ENCODE results near the gene EIF4G1.

The EIF4G1 gene

DNA sequence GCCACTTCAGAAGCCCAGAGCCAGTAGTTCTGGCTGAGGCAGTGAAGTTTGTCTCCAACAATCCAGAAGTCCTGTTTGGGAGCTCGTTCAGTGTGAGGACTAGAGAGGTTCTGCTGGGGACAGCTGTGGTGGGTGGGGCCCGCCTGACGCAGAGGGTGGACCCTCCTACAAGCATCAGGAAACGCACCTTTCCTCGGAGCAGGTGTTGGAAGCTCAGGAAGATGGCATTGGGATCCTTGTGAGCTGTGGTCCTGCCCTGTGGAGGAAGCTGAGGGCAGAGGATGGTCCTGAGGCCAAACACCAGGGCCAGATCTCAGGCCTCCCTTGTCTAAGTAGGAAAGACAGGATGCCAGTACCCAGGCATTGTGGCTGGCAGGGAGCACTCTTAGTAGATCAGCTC, 58.5 kb downstream of the EIF4G1 start:
- DNase-seq: no peak

- DNase-seq: no peak
Measured at GRCh38 chr3:184373422-184373821, 59.0 kb downstream of the EIF4G1 start.

DNA sequence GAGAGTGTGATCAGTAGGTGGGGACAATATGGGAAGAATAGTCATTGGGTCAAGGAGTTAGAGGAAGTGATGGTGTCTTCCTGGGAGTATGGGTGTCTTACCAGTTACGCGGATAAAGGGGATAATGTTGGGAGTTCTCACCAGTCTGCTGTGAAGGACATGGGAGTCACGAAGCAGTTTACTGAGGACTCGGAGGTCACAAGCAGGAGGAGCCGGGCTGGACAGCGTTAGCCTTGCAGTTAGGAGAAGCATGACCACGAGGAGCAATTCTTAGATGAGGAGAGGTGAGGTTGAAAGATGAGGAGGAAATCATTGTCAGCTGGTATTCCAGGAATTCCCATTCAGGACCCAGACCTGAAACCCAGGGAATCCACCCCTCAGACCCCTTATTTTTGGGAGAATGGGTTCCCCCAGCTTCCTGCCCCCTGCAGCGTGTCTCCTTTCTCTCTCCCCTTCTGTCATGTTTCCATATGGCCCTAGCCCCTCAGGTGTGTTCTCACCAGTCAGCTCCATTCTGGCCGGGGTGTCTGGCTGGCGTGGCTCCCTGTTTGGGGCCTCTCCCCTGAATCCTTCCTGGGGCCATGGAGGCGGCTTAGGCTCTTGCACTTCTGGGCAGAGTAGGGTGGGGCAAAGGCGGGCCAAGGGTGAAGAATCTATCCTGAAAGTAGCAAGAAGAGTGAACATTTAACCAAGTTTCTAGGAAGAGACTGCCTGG, 61.5 kb downstream of the EIF4G1 start:
- DNase-seq: no peak

GRCh38 chr3:184377374-184377773, 63.0 kb downstream of the EIF4G1 start:
- no peak for DNase-seq

DNA sequence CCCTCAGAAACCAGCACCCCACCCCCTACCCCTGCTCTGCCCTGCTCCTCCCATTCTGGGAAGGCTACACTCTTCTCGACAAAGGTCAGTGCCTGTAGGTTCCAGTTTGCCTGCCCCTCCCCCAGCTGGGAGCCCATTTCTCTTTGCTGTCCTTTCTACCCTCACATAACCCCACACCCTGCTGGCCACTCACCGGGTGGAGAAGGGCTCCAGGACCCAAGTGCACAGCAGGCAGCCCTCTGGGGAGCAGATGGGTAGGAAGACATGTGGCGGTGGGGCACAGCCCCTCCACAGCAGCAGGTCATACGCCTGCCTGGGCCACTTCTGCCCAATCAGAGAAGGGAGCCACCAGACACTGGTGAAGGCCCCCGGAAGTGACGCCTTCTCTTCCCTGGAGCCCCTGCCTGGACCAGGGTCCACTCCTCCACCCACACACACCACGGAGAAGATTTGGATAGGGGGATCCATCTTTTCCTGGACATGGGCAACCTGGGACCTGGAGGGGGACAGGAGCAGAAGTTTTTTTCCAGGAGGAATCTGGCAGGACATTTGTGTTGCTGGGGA, 63.6 kb downstream of the EIF4G1 start, which contains the start of gene THPO:
Gene THPO (minus strand): TSS at position 326 of the 564 bp plus-strand sequence. CDS start 1,948 bp downstream, outside the sequence.
- no peak for DNase-seq

DNA sequence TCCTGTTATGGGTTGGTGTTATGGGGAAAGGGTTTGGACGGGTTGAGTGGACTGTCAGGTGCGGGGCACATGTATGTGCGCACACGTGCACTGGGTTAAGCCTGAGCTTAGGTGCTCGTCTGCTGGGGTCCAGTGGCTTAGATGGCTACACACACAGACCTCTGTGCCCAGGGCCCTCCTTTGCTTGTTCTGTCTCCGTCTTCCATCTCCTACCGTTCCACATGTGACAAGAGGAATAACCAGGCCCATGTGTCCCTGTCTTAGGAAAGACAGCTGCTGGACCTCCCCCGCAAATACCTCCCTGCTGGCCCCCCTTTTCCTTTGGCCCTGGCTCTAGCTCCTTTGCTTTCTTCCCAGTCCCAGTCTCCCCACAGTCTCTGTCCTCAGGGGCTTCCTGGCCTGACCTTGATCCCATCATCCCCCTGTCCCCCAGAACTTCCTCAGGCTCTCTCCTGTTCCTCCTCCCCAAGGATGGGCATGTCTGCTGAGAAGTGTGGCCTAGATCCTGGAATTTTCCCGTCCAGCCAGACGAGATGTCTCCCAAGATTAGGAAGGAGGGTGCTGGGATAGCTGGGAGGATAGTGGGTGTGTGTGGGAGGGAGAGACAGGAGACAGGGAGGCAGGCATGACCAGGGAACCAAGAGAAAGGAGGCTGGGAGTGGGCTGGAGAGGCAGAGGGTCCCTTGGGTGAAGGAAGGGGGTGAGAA, 64.4 kb downstream of the EIF4G1 start:
- DNase-seq: no peak

GRCh38 chr3:184379358-184380184, 65.2 kb downstream of the EIF4G1 start, which contains the start of gene CHRD:
CHRD (plus strand) TSS chr3:184380054; CDS start chr3:184380319, 265 bp downstream.
- no peak for DNase-seq

DNA sequence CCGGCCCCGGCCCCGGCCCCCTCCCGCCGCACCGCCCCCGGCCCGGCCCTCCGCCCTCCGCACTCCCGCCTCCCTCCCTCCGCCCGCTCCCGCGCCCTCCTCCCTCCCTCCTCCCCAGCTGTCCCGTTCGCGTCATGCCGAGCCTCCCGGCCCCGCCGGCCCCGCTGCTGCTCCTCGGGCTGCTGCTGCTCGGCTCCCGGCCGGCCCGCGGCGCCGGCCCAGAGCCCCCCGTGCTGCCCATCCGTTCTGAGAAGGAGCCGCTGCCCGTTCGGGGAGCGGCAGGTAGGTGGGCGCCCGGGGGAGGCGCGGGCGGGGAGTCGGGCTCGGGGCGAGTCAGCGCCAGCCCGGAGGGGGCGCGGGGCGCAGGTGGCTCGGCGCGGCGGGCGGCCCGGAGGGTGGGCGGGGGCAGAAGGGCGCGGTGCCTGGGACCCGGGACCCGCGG, 65.8 kb downstream of the EIF4G1 start:
- DNase-seq: peak; percentile 26

DNA sequence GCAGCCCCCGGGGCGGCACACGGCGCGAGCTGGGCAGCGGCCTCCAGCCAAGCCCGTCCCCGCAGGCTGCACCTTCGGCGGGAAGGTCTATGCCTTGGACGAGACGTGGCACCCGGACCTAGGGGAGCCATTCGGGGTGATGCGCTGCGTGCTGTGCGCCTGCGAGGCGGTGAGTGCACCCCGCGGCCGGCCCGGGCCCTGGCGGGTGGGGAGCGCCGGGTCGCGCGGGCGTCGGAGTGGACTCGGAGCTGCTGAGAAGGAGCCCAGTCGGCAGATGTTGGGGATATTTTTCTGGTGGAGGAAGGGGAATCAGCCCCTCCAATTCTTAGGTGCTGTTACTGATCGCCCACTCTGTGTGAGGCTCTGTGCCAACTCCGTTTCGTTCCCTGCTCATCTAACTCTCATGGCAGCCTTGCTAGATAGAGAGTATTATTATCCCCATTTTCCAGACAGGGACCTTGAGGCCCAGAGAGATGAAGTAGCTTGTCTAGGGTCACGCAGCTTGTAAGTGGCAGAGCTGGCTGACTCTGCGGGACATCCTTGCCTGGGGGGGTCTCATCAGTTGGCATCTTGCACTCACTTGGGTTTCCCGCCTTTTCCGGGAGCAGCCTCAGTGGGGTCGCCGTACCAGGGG, 66.3 kb downstream of the EIF4G1 start:
- DNase-seq: no peak

DNA sequence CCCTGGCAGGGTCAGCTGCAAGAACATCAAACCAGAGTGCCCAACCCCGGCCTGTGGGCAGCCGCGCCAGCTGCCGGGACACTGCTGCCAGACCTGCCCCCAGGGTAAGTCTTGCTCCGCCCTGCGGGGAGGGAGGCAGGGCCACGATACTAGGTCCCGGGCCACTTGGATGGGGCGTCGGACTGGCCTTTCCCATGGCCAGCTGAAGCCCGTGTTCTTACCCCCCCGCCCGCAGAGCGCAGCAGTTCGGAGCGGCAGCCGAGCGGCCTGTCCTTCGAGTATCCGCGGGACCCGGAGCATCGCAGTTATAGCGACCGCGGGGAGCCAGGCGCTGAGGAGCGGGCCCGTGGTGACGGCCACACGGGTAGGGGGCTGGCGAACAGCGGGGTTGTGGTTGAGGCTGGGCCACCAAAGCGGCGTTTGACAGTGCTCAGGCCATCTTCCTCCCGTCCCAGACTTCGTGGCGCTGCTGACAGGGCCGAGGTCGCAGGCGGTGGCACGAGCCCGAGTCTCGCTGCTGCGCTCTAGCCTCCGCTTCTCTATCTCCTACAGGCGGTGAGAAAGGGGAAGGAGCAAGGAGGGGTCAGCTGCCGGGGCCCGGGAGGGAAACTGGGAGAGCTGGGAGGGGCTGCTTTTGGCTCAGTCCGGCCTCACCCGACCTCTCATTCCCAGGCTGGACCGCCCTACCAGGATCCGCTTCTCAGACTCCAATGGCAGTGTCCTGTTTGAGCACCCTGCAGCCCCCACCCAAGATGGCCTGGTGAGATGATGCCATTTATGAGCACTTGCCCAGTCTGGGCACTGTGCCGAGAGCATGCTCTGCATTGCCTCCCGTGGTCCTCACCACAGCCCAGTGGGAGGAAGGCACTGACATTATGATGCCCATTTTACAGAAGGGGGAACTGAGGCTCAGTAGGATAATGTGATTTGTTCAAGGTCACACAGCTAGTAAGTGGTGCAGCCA, 67.1 kb downstream of the EIF4G1 start:
- no peak for DNase-seq

DNA sequence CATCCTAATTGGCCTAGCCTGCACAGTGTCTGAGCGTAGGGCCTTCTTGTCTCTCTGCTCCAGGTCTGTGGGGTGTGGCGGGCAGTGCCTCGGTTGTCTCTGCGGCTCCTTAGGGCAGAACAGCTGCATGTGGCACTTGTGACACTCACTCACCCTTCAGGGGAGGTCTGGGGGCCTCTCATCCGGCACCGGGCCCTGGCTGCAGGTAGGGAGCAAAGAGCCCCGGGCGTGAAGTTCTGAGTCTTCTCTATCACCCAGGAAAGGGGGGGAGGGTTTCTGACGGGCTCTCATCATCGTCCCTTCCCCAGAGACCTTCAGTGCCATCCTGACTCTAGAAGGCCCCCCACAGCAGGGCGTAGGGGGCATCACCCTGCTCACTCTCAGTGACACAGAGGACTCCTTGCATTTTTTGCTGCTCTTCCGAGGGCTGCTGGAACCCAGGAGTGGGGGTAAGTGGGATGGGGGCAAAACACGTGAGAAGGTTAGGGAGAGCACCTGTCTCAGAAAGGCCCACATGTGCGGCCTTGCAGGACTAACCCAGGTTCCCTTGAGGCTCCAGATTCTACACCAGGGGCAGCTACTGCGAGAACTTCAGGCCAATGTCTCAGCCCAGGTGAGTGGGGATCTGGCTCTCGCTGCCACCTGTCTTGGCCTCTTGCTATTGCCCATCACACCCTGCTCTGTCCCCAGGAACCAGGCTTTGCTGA, 68.1 kb downstream of the EIF4G1 start:
- DNase-seq: no peak

- DNase-seq: no peak
Measured at GRCh38 chr3:184383033-184383740, 68.8 kb downstream of the EIF4G1 start.

GRCh38 chr3:184384342-184384741, 69.9 kb downstream of the EIF4G1 start:
- no peak for DNase-seq
